ENCODE data around the gene BCAS4.
"Not testable (repeated sequence)": the region's sequence is repeated elsewhere in the genome, so short reads cannot be mapped to it uniquely, and the experiment has no call there.

The BCAS4 gene

DNA sequence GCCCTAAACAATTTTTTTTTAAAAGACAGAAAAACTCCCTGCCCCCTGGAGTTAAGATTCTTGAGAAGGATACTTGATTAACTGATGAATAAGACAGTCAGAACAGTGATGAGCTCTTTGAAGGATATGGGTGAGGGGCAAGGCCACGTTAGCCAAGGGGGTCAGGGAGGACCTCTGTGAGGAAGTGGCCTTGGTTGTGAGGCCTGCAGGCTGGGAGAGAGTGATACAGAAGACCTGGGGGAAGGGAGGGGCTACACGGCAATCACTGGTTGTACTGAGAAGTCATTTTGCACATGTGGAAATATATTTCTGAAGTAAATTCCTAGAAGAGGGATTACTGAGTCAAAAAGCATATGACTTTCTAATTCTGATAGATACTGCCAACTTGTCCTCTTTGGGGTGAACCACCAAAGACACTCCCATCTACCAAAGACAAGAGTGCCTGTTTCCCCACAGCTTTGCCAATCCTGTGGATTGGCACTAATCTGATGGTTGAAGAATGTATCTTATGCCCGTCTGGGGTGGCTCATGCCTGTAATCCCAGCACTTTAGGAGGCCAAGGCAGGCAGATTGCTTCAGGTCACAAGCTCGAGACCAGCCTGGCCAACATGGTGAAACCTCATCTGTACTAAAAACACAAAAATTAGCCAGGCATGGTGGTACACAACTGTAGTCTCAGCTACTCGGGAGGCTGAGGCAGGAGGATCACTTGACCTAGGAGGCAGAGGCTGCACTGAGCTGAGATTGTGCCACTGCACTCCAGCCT, 22.3 kb upstream of the BCAS4 start:
- no peak overlapping the region for H3K4me3 ChIP-seq (ENCODE audit: extremely low read depth, insufficient read depth, low read length, poor library complexity, severe bottlenecking)

DNA sequence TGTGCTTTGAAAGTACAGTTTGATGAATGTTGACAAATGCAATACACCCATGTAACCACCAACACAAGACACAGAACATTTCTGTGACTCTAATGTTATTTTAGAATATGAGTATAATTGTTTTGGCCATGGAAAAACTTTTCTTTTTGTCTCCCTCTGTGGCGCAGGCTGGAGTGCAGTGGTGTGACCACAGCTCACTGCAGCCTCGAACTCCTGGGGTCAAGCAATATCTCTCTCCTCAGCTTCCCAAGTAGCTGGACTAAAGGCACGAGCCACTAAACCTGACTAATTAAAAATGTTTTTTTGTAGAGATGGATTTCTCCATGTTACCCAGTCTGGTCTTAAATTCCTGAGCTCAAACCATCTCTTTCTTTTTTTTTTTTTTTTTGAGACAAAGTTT, 20.3 kb upstream of the BCAS4 start:
- no peaks in the 10 kb centered on the region for H3K4me1 ChIP-seq (ENCODE audit: control insufficient read depth, insufficient read depth, low read length, poor library complexity, severe bottlenecking)
- 100% methylated on average over 2 of the region's 3 CpGs for WGBS, 2 experiments (ENCODE audit: insufficient coverage in 2 of 2)

More for the DNA sequence above, 22.3 kb upstream of the BCAS4 start:
- no peaks in the 10 kb centered on the region for H3K9me3 ChIP-seq (ENCODE audit: control insufficient read depth, low read length)
- H3K36me3 ChIP-seq (ENCODE audit: control insufficient read depth, insufficient read depth, low read length): no peaks in the 10 kb centered on the region
- H3K27ac ChIP-seq (ENCODE audit: low read depth, low read length, severe bottlenecking): no peak overlapping the region
- 85 to 88% methylated on average over 5 of the region's 5 CpGs for WGBS, 2 experiments (ENCODE audit: insufficient coverage in 2 of 2)
- peaks cover 3% of the 10 kb centered on the region for H3K4me1 ChIP-seq (ENCODE audit: control insufficient read depth, insufficient read depth, low read length, poor library complexity, severe bottlenecking)

DNA sequence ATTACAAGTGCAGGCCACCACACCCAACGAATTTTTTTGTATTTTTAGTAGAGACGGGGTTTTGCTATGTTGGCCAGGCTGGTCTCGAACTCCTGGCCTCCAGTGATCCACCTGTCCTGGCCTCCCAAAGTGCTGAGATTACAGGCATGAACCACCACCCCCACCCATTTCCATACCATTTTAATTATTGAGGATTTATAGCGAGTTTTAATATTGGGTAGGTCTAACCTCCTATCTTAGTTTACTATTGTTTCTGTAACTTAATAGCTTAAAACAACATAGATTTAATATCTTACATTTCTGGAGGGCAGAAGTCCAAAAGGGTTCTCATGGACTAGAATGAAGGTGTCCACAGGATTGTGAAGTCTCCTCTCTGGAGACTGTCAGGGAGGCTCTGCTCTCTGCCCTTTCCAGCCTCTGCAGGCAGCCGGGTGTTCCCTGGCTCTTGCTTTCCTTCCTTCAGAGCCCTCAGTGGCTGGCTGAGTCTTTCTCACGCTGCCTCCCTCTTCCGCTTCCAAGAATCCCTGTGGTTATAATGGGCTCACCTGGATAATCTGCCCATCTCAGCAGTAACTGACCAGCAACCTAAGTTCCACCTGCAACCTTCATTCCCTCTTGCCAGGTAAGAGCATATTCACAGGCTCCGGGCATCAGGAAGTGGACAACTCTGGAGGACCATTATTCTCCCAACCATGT, 18.6 kb upstream of the BCAS4 start:
- WGBS, 2 experiments (ENCODE audit: insufficient coverage in 2 of 2): 70 to 74% methylated on average over 4 of the region's 8 CpGs
- H3K9me3 ChIP-seq (ENCODE audit: control insufficient read depth, low read length): no peaks in the 10 kb centered on the region
- H3K27ac ChIP-seq (ENCODE audit: low read depth, low read length, severe bottlenecking): no peak overlapping the region
- H3K4me1 ChIP-seq (ENCODE audit: control insufficient read depth, insufficient read depth, low read length, poor library complexity, severe bottlenecking): no peaks in the 10 kb centered on the region
- no peaks in the 10 kb centered on the region for H3K36me3 ChIP-seq (ENCODE audit: control insufficient read depth, insufficient read depth, low read length)
- H3K4me3 ChIP-seq (ENCODE audit: extremely low read depth, insufficient read depth, low read length, poor library complexity, severe bottlenecking): no peak overlapping the region

More for the DNA sequence above, 20.3 kb upstream of the BCAS4 start:
- Histone ChIP-seq H3K9me3 (ENCODE audit: control insufficient read depth, low read length) (no peaks in the 10 kb centered on the region), H3K4me3 (ENCODE audit: extremely low read depth, insufficient read depth, low read length, poor library complexity, severe bottlenecking) (no peak overlapping the region), H3K27ac (ENCODE audit: low read depth, low read length, severe bottlenecking) (no peak overlapping the region), H3K36me3 (ENCODE audit: control insufficient read depth, insufficient read depth, low read length) (no peaks in the 10 kb centered on the region)

DNA sequence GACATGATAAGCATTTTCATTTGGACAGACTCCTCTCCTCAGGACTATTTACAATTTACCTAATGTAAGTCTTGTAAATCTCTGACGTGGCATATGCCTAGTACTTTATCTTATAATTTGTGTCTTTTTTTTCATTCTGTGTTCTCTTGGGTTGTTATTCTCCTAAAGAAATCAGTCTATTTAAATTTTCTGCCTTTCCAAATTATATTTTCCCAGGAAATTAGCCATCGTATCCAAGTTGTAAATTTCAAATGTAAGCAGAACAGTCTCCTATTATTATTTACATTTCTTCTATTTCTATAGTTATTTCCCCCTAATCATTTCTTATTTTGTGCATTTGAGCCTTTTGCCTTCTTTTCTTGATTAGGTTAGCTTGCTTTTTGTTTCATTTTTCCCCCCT, 17.5 kb upstream of the BCAS4 start:
- H3K36me3 ChIP-seq (ENCODE audit: control insufficient read depth, insufficient read depth, low read length): no peaks in the 10 kb centered on the region
- H3K4me1 ChIP-seq (ENCODE audit: control insufficient read depth, insufficient read depth, low read length, poor library complexity, severe bottlenecking): no peaks in the 10 kb centered on the region
- no peak overlapping the region for H3K4me3 ChIP-seq (ENCODE audit: extremely low read depth, insufficient read depth, low read length, poor library complexity, severe bottlenecking)
- no CpG with 5 or more reads among the region's 2 CpGs for WGBS, 2 experiments (ENCODE audit: insufficient coverage in 2 of 2)
- no peaks in the 10 kb centered on the region for H3K9me3 ChIP-seq (ENCODE audit: control insufficient read depth, low read length)
- no peak overlapping the region for H3K27ac ChIP-seq (ENCODE audit: low read depth, low read length, severe bottlenecking)

DNA sequence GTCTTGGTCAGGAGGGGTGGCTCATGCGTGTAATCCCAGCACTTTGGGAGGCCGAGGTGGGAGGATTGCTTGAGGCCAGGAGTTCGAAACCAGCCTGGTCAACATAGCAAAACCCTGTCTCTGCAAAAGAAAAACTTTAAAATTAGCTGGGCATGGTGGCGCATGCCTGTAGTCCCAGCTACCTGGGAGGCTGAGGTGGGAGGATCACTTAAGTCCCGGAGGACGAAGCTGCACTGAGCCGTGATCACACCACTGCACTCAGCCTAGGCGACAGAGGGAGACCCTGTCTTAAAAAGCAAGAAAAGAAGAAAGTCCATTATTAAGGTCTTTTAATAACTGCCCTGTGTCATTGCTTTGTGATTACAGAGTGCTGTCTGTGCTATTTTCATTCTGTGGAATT, 15.9 kb upstream of the BCAS4 start:
- not testable (repeated sequence) for H3K4me1 ChIP-seq (ENCODE audit: control insufficient read depth, insufficient read depth, low read length, poor library complexity, severe bottlenecking); H3K27ac ChIP-seq (ENCODE audit: low read depth, low read length, severe bottlenecking); H3K4me3 ChIP-seq (ENCODE audit: extremely low read depth, insufficient read depth, low read length, poor library complexity, severe bottlenecking); H3K36me3 ChIP-seq (ENCODE audit: control insufficient read depth, insufficient read depth, low read length); H3K9me3 ChIP-seq (ENCODE audit: control insufficient read depth, low read length)
- WGBS, 2 experiments (ENCODE audit: insufficient coverage in 2 of 2): 93 to 99% methylated on average over 8 of the region's 8 CpGs

DNA sequence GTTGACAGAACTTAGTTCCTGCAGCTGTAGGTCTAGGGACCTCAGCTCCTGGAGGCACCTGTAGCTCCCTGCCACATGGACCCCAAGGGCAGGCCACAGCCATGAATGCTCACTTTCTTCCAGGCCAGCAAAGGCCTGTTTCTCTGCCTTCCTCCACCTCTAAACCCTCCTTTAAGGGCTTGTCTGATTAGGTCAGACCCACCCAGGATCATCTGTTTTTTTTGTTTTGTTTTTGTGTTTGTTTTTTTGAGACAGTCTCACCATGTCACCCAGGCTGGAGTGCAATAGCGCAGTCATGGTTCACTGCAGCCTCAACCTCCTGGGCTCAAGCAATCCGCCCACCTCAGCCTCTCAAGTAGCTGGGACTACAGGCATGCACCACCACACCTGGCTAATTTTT, 11.5 kb upstream of the BCAS4 start:
- no peak overlapping the region for H3K4me3 ChIP-seq (ENCODE audit: extremely low read depth, insufficient read depth, low read length, poor library complexity, severe bottlenecking)
- H3K27ac ChIP-seq (ENCODE audit: low read depth, low read length, severe bottlenecking): no peak overlapping the region
- H3K9me3 ChIP-seq (ENCODE audit: control insufficient read depth, low read length): no peaks in the 10 kb centered on the region
- 83 to 87% methylated on average over 2 of the region's 2 CpGs for WGBS, 2 experiments (ENCODE audit: insufficient coverage in 2 of 2)
- peaks cover 5% of the 10 kb centered on the region for H3K4me1 ChIP-seq (ENCODE audit: control insufficient read depth, insufficient read depth, low read length, poor library complexity, severe bottlenecking)
- H3K36me3 ChIP-seq (ENCODE audit: control insufficient read depth, insufficient read depth, low read length): no peaks in the 10 kb centered on the region

DNA sequence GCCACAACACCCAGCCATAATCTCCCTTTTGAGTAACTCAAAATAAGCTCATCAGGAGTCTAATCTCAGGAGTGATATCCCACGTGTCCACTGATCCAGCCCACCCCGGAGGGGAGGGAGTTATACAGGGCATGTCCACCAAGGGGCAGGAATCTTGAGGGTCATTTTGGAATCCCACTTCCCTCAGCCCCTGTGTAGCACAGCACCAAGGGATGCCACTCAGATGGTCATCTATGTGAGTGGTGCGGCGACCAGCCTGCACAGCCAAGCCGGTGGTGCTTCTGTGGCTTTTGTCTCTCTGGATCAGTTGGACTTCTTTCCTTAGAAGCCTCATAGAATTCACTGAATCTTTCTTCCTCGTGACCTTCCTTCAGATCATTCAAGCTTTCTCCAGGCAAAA, 11.0 kb upstream of the BCAS4 start:
- Histone ChIP-seq H3K4me3 (ENCODE audit: extremely low read depth, insufficient read depth, low read length, poor library complexity, severe bottlenecking) (no peak overlapping the region), H3K4me1 (ENCODE audit: control insufficient read depth, insufficient read depth, low read length, poor library complexity, severe bottlenecking) (peaks cover 9% of the 10 kb centered on the region), H3K36me3 (ENCODE audit: control insufficient read depth, insufficient read depth, low read length) (no peaks in the 10 kb centered on the region), H3K9me3 (ENCODE audit: control insufficient read depth, low read length) (no peaks in the 10 kb centered on the region), H3K27ac (ENCODE audit: low read depth, low read length, severe bottlenecking) (no peak overlapping the region)
- WGBS, 2 experiments (ENCODE audit: insufficient coverage in 2 of 2): 94 to 98% methylated on average over 6 of the region's 6 CpGs

DNA sequence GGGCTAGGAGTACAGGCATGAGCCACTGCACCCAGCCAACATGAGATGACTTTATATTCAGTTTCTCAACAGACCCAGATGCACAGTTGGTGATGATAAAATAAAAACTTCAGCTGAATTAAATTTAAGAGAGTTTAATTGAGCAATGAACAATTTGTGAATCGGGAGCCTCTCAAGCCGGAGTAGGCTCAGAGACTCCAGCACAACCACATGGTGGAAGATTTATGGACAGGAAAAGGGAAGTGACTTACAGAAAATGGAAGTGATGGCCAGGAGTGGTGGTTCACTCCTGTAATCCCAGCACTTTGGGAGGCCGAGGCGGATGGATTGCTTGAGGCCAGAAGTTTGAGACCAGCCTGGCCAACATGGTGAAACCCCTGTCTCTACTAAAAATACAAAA, 10.4 kb upstream of the BCAS4 start:
- Histone ChIP-seq H3K27ac (ENCODE audit: low read depth, low read length, severe bottlenecking) (no peak overlapping the region), H3K4me3 (ENCODE audit: extremely low read depth, insufficient read depth, low read length, poor library complexity, severe bottlenecking) (no peak overlapping the region), H3K36me3 (ENCODE audit: control insufficient read depth, insufficient read depth, low read length) (no peaks in the 10 kb centered on the region), H3K4me1 (ENCODE audit: control insufficient read depth, insufficient read depth, low read length, poor library complexity, severe bottlenecking) (peaks cover 9% of the 10 kb centered on the region), H3K9me3 (ENCODE audit: control insufficient read depth, low read length) (no peaks in the 10 kb centered on the region)
- WGBS, 2 experiments (ENCODE audit: insufficient coverage in 2 of 2): 95% methylated on average over 4 of the region's 4 CpGs

DNA sequence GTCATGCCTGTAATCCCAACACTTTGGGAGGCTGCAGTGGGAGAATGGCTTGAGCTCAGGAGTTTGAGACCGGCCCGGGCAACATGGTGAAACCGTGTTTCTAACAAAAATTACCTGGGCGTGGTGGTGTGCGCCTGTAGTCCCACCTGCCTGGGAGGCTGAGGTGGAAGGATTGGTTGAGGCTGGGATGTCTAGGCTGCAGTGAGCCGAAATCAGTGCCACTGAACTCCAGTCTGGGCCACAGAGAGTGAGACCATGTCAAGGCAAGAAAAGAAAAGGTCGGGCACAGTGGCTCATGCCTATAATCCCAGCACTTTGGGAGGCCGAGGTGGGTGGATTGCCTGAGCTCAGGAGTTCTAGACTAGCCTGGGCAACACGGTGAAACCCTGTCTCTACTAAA, 8.2 kb upstream of the BCAS4 start:
- Histone ChIP-seq H3K9me3 (ENCODE audit: control insufficient read depth, low read length) (no peaks in the 10 kb centered on the region), H3K27ac (ENCODE audit: low read depth, low read length, severe bottlenecking) (no peak overlapping the region), H3K4me3 (ENCODE audit: extremely low read depth, insufficient read depth, low read length, poor library complexity, severe bottlenecking) (no peak overlapping the region), H3K36me3 (ENCODE audit: control insufficient read depth, insufficient read depth, low read length) (no peaks in the 10 kb centered on the region), H3K4me1 (ENCODE audit: control insufficient read depth, insufficient read depth, low read length, poor library complexity, severe bottlenecking) (peaks cover 13% of the 10 kb centered on the region)
- WGBS, 2 experiments (ENCODE audit: insufficient coverage in 2 of 2): 91 to 94% methylated on average over 8 to 9 of the region's 9 CpGs

DNA sequence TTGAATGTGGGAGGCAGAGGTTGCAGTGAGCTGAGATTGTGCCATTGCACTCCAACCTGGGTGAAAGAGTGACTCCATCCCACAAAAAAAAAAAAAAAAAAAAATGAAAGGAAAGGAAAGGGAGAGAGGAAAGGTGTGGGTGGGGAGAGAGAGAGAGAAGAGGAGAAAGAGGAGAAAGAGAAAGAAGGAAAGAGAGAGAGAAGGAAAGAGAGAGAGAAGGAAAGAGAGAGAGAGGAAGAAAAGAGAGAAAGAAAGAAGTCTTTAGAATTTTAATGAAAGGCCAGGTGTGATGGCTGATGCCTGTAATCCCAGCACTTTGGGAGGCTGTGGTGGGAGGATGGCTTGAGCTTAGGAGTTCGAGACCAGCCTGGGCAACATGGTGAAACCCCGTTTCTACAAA, 7.7 kb upstream of the BCAS4 start:
- Histone ChIP-seq H3K4me1 (ENCODE audit: control insufficient read depth, insufficient read depth, low read length, poor library complexity, severe bottlenecking) (peaks cover 13% of the 10 kb centered on the region), H3K36me3 (ENCODE audit: control insufficient read depth, insufficient read depth, low read length) (no peaks in the 10 kb centered on the region), H3K9me3 (ENCODE audit: control insufficient read depth, low read length) (no peaks in the 10 kb centered on the region), H3K27ac (ENCODE audit: low read depth, low read length, severe bottlenecking) (no peak overlapping the region), H3K4me3 (ENCODE audit: extremely low read depth, insufficient read depth, low read length, poor library complexity, severe bottlenecking) (no peak overlapping the region)
- WGBS, 2 experiments (ENCODE audit: insufficient coverage in 2 of 2): 87 to 100% methylated on average over 1 to 2 of the region's 2 CpGs

All from mesodermal cell (in vitro differentiated cells).